B cell (primary cell): ENCODE results near the gene TNFRSF6B. TPM values are rescaled to one million over a fixed set of nuclear protein-coding genes. Genes with fewer than 3 reads are reported as not detected.

Source experiments
- ATAC-seq: fragments of 200-7000 bp; cut with Tn5 transposase; one replicate; pipeline ENCODE4 v1.10.0; 2021; ENCODE audit warnings: low read depth, mild to moderate bottlenecking, moderate number of reproducible peaks, moderate library complexity
- CTCF ChIA-PET: fragments of 350-600 bp; sonication (Branson Sonifier 250); formaldehyde crosslinking; loops from one replicate; lab custom pipeline; 2021; ENCODE audit warnings: antibody characterized with exemption, inconsistent platforms; lab: Charles Lee
- POLR2A ChIA-PET: fragments of 350-600 bp; sonication (Branson Sonifier 250); formaldehyde crosslinking; loops from one replicate; lab custom pipeline; 2021; ENCODE audit warnings: antibody characterized with exemption; lab: Charles Lee
- DNase-seq: peaks from one replicate; pipeline ENCODE4 v3.0.0; 2013
- H2AFZ ChIP-seq: 2 replicates; pipeline ENCODE4 v1.6.1; 2012; ENCODE audit warnings: mild to moderate bottlenecking, low read depth, low read length; ENCODE audit not compliant: insufficient read depth, poor library complexity, severe bottlenecking
- H3K27ac ChIP-seq, 2 donors: 1 replicate in 1 of 2; 2 replicates in 1 of 2; pipeline ENCODE4 v1.5.1; 2012 to 2013; ENCODE audit warnings: low read length in 2 of 2, mild to moderate bottlenecking in 2 of 2, moderate library complexity in 1 of 2
- H3K27me3 ChIP-seq, 4 experiments: fragments of 200-600 bp in 1 of 4; sonication (generic) in 1 of 4; replicated peaks in 1 of 4; 1 replicate in 2 of 4; 2 replicates in 2 of 4; pipeline versions ENCODE4 v1.6.1 to v1.7.0; 2013 to 2016; ENCODE audit warnings: low read length in 3 of 4, mild to moderate bottlenecking in 2 of 4, mixed read lengths in 1 of 4, moderate library complexity in 1 of 4; ENCODE audit not compliant: insufficient read depth in 4 of 4, control insufficient read depth in 3 of 4; ENCODE audit errors: control extremely low read depth in 1 of 4
- H3K36me3 ChIP-seq, 2 experiments: replicated peaks in 1 of 2; 1 replicate in 1 of 2; 2 replicates in 1 of 2; pipeline versions ENCODE4 v1.6.1 to v1.7.1; 2013; ENCODE audit warnings: low read length in 1 of 2; ENCODE audit not compliant: insufficient read depth in 2 of 2, control insufficient read depth in 1 of 2; ENCODE audit errors: control extremely low read depth in 1 of 2, extremely low read depth in 1 of 2
- H3K4me1 ChIP-seq, 2 donors: fragments of 200-600 bp in 1 of 2; sonication (generic) in 1 of 2; 1 replicate in 1 of 2; 2 replicates in 1 of 2; pipeline versions ENCODE4 v1.5.1 to v1.6.1; 2013 to 2017; ENCODE audit warnings: low read length in 2 of 2; ENCODE audit not compliant: control insufficient read depth in 2 of 2, insufficient read depth in 2 of 2
- H3K4me2 ChIP-seq: replicated peaks from 2 replicates; pipeline ENCODE3; 2012; ENCODE audit warnings: mild to moderate bottlenecking, low read depth, low read length; ENCODE audit not compliant: poor library complexity, severe bottlenecking
- H3K4me3 ChIP-seq, 5 experiments: fragments of 200-600 bp in 1 of 5; sonication (generic) in 1 of 5; 1 replicate in 3 of 5; 2 replicates in 2 of 5; pipeline versions ENCODE4 v1.5.1 to v1.7.0; 2011 to 2016; ENCODE audit warnings: low read length in 4 of 5, mild to moderate bottlenecking in 4 of 5, low read depth in 2 of 5, control low read depth in 1 of 5, moderate library complexity in 1 of 5; ENCODE audit not compliant: insufficient read depth in 1 of 5; ENCODE audit errors: control extremely low read depth in 1 of 5, extremely low read depth in 1 of 5
- H3K79me2 ChIP-seq: fragments of 200-600 bp; sonication (generic); one replicate; pipeline ENCODE4 v1.6.0; 2016; ENCODE audit warnings: low read length; ENCODE audit not compliant: control insufficient read depth, insufficient read depth
- H3K9ac ChIP-seq: fragments of 200-600 bp; sonication (generic); 2 replicates; pipeline ENCODE4 v1.6.1; 2017; ENCODE audit warnings: mild to moderate bottlenecking, low read length, moderate library complexity
- H3K9me3 ChIP-seq, 3 donors: one replicate each; pipeline versions ENCODE4 v1.6.1 to v1.7.1; 2013; ENCODE audit warnings: low read length in 2 of 3; ENCODE audit not compliant: control insufficient read depth in 2 of 3, insufficient read depth in 1 of 3; ENCODE audit errors: control extremely low read depth in 1 of 3
- H4K20me1 ChIP-seq: 2 replicates; pipeline ENCODE4 v1.6.0; 2012; ENCODE audit warnings: mild to moderate bottlenecking, low read length; ENCODE audit not compliant: insufficient read depth, control insufficient read depth, poor library complexity, severe bottlenecking
- H3K27ac Mint-ChIP-seq: one replicate; pipeline ENCODE4 v1.8.0; 2021; ENCODE audit warnings: mixed read lengths
- H3K27me3 Mint-ChIP-seq: one replicate; pipeline ENCODE4 v1.8.0; 2021; ENCODE audit warnings: mixed read lengths
- H3K4me1 Mint-ChIP-seq: one replicate; pipeline ENCODE4 v1.8.0; 2021; ENCODE audit warnings: mixed read lengths
- H3K4me3 Mint-ChIP-seq: one replicate; pipeline ENCODE4 v1.8.0; 2021; ENCODE audit warnings: mixed read lengths
- H3K9me3 Mint-ChIP-seq: one replicate; pipeline ENCODE4 v1.8.0; 2022; ENCODE audit warnings: mixed read lengths; ENCODE audit not compliant: insufficient read depth
- CTCF ChIP-seq: fragments of 200-600 bp; IDR thresholded peaks from one replicate; pipeline ENCODE4 v1.8.0; 2022; ENCODE audit warnings: antibody characterized with exemption, mild to moderate bottlenecking
- EZH2 ChIP-seq: IDR thresholded peaks from 2 replicates; pipeline ENCODE4 v1.6.1; 2012; ENCODE audit warnings: borderline replicate concordance, low read depth, mild to moderate bottlenecking, moderate library complexity, low read length; ENCODE audit not compliant: insufficient read depth, poor library complexity, severe bottlenecking
- WGBS: methylation state at CpG from one replicate; pipeline ENCODE4 v1.1.5; 2013; ENCODE audit warnings: missing lambda C conversion rate; ENCODE audit not compliant: insufficient coverage; 5-methylcytosine and 5-hydroxymethylcytosine counted together
- intact Hi-C: fragments of 100-400 bp; cut with micrococcal nuclease; formaldehyde crosslinking; loops from one replicate; pipeline ENCODE4 v1.10.0; 2022
- polyA plus RNA-seq: library from polyadenylated mRNA; depleted of rRNA; stranded (reverse); fragments of >200 nt; gene quantifications from 2 replicates; pipeline ENCODE4 v1.2.3, GENCODE V29; 2012
- total RNA-seq, 2 donors: library from RNA; stranded (reverse); fragments of 120-200 nt in 1 of 2; gene quantifications; 1 replicate in 1 of 2; 2 replicates in 1 of 2; pipeline versions ENCODE4 v1.2.3 to v1.2.4, GENCODE V29; 2013 to 2022

TNFRSF6B gene
- total and polyA plus RNA-seq, 2 donors (not counting 1 experiment from before 2014, with no cell fraction given) = 6.7 TPM; not detected in 1

- no CpG with 5 or more reads among the region's 1 CpG for WGBS
These were observed 15.7 kb downstream of the TNFRSF6B start for GRCh38 chr20:63712191-63712590.

GRCh38 chr20:63714858-63715257 is 18.4 kb downstream of the TNFRSF6B start:
- POLR2A ChIA-PET = no interaction called here
- Histone ChIP-seq H3K4me1 (no peaks in the 10 kb centered on the region), H3K36me3 (peaks cover 3 to 43% of the 10 kb centered on the region in 2 experiments), H3K27me3 (no peaks in the 10 kb centered on the region), H3K9me3 (peaks cover 1 to 28% (median 13%) of the 10 kb centered on the region in 3 donors), H4K20me1 (peaks cover 54% of the 10 kb centered on the region), H3K9ac (no peak overlapping the region), H3K79me2 (peaks cover 91% of the 10 kb centered on the region), H3K27ac (no peak overlapping the region), H3K4me2 (no peak overlapping the region), H3K4me3 (no peak overlapping the region), H2AFZ (no peak overlapping the region)
- no peaks in the 10 kb centered on the region for H3K27me3 Mint-ChIP-seq
- ATAC-seq = no peak
- 93% methylated on average over 2 of the region's 5 CpGs for WGBS
- H3K27ac Mint-ChIP-seq = no peak overlapping the region
- H3K4me3 Mint-ChIP-seq = no peak overlapping the region
- H3K9me3 Mint-ChIP-seq = peaks cover 4% of the 10 kb centered on the region
- CTCF ChIA-PET = no interaction called here
- peaks cover 19% of the 10 kb centered on the region for H3K4me1 Mint-ChIP-seq
- DNase-seq = no peak
- intact Hi-C loops = no loop called here
- TF ChIP-seq EZH2 (no peak), CTCF (no peak)

More at GRCh38 chr20:63712191-63712590, 15.7 kb downstream of the TNFRSF6B start:
- Mint-ChIP-seq H3K27me3 (no peaks in the 10 kb centered on the region), H3K27ac (no peak overlapping the region), H3K4me3 (no peak overlapping the region), H3K9me3 (peaks cover 2% of the 10 kb centered on the region), H3K4me1 (peaks cover 29% of the 10 kb centered on the region)
- Histone ChIP-seq H3K9ac (no peak overlapping the region), H3K36me3 (peaks cover 2 to 38% of the 10 kb centered on the region in 2 experiments), H3K9me3 (peaks cover 1 to 20% (median 7%) of the 10 kb centered on the region in 3 donors), H3K4me1 (peaks cover 8 to 13% of the 10 kb centered on the region in 2 donors), H3K4me2 (no peak overlapping the region), H3K79me2 (peaks cover 88% of the 10 kb centered on the region), H4K20me1 (peaks cover 55% of the 10 kb centered on the region), H2AFZ (no peak overlapping the region), H3K4me3 (no peak overlapping the region), H3K27me3 (no peaks in the 10 kb centered on the region), H3K27ac (no peak overlapping the region)
- ChIA-PET CTCF (interaction anchor here (1.2 kb wide), 1 partner anchor 24 kb away, joined by 3 read pairs; the partner anchor contains the start of gene LIME1), POLR2A (no interaction called here)
- no peak for DNase-seq
- ATAC-seq = no peak
- intact Hi-C loops = no loop called here
- TF ChIP-seq EZH2 = no peak
- no peak for TF ChIP-seq CTCF
